Adrenal gland (tissue), 5 donors: ENCODE results near the gene UNC13D.
"Not testable (repeated sequence)": the region's sequence is repeated elsewhere in the genome, so short reads cannot be mapped to it uniquely, and the experiment has no call there.

Experiments
- POLR2A ChIP-seq, 2 donors: fragments of 450-650 bp; IDR thresholded peaks; one replicate each; pipeline ENCODE4 v1.6.1; 2017; ENCODE audit warnings: antibody characterized with exemption in 2 of 2, mild to moderate bottlenecking in 2 of 2, moderate library complexity in 1 of 2
- TF ChIP-seq, protein P1 (sequence below), 6 experiments: fragments of 450-650 bp in 4 of 6; fragments of 200-600 bp in 2 of 6; sonication (generic) in 1 of 6; IDR thresholded peaks; 1 replicate in 5 of 6; 2 replicates in 1 of 6; pipeline versions ENCODE4 v1.5.1 to v1.8.0; 2016 to 2021; ENCODE audit warnings: antibody characterized with exemption in 6 of 6, mild to moderate bottlenecking in 2 of 6, moderate library complexity in 1 of 6
- donor health status: DM: no; HTN: no; CAD: no.

DNA sequence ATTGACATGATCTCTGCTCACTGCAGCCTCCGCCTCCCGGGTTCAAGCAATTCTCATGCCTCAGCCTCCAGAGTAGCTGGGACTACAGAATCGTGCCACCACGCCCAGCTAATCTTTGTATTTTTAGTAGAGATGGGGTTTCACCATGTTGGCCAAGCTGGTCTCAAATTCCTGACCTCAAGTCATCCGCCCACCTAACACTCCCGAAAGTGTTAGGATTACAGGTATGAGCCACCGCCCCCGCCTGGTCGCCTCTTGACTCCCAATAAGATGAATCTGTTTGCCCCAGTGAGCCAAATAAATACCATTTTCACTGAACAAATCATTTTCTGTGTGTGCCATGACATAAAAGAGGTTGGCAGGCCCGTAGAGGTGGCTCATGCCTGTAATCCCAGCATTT lies 15.2 kb upstream of the UNC13D start:
- not testable (repeated sequence) for TF ChIP-seq POLR2A (IDR thresholded peaks at IDR 0.05)
- TF ChIP-seq, protein P1, sequence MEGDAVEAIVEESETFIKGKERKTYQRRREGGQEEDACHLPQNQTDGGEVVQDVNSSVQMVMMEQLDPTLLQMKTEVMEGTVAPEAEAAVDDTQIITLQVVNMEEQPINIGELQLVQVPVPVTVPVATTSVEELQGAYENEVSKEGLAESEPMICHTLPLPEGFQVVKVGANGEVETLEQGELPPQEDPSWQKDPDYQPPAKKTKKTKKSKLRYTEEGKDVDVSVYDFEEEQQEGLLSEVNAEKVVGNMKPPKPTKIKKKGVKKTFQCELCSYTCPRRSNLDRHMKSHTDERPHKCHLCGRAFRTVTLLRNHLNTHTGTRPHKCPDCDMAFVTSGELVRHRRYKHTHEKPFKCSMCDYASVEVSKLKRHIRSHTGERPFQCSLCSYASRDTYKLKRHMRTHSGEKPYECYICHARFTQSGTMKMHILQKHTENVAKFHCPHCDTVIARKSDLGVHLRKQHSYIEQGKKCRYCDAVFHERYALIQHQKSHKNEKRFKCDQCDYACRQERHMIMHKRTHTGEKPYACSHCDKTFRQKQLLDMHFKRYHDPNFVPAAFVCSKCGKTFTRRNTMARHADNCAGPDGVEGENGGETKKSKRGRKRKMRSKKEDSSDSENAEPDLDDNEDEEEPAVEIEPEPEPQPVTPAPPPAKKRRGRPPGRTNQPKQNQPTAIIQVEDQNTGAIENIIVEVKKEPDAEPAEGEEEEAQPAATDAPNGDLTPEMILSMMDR (IDR thresholded peaks at IDR 0.05), result not testable (repeated sequence)
